Retinal pigment epithelial cell (primary cell): ENCODE results near the gene SHISA5.
"Not testable (repeated sequence)": the region's sequence is repeated elsewhere in the genome, so short reads cannot be mapped to it uniquely, and the experiment has no call there.

Source experiments
- DNase-seq: peaks from one replicate; pipeline ENCODE4 v3.0.0-alpha.2; 2010; ENCODE audit warnings: low read depth
- H3K4me3 ChIP-seq: 2 replicates; pipeline ENCODE4 v1.5.1; 2011; ENCODE audit warnings: mild to moderate bottlenecking, low read length, control low read depth, moderate library complexity
- TF ChIP-seq, protein P1 (sequence below): conservative IDR thresholded peaks from 2 replicates; pipeline ENCODE4 v1.5.1; 2011; ENCODE audit warnings: low read depth, low read length, control low read depth, inconsistent platforms

Gene SHISA5

DNA sequence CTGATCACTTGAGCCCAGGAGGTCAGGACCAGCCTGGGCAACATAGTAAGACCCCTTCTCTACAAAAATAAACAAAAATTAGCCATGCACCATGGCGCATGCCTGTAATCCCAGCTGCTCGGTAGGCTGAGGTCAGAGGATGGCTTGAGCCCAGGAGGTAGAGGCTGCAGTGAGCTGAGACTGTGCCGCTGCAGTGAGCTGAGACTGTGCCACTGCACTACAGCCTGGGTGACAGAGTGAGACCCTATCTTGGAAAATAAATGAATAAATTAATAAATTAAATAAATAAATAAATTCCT, 10.8 kb downstream of the SHISA5 start:
- TF ChIP-seq, protein P1, sequence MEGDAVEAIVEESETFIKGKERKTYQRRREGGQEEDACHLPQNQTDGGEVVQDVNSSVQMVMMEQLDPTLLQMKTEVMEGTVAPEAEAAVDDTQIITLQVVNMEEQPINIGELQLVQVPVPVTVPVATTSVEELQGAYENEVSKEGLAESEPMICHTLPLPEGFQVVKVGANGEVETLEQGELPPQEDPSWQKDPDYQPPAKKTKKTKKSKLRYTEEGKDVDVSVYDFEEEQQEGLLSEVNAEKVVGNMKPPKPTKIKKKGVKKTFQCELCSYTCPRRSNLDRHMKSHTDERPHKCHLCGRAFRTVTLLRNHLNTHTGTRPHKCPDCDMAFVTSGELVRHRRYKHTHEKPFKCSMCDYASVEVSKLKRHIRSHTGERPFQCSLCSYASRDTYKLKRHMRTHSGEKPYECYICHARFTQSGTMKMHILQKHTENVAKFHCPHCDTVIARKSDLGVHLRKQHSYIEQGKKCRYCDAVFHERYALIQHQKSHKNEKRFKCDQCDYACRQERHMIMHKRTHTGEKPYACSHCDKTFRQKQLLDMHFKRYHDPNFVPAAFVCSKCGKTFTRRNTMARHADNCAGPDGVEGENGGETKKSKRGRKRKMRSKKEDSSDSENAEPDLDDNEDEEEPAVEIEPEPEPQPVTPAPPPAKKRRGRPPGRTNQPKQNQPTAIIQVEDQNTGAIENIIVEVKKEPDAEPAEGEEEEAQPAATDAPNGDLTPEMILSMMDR, result no peak
- H3K4me3 ChIP-seq, result no peak overlapping the region
- DNase-seq, result no peak

DNA sequence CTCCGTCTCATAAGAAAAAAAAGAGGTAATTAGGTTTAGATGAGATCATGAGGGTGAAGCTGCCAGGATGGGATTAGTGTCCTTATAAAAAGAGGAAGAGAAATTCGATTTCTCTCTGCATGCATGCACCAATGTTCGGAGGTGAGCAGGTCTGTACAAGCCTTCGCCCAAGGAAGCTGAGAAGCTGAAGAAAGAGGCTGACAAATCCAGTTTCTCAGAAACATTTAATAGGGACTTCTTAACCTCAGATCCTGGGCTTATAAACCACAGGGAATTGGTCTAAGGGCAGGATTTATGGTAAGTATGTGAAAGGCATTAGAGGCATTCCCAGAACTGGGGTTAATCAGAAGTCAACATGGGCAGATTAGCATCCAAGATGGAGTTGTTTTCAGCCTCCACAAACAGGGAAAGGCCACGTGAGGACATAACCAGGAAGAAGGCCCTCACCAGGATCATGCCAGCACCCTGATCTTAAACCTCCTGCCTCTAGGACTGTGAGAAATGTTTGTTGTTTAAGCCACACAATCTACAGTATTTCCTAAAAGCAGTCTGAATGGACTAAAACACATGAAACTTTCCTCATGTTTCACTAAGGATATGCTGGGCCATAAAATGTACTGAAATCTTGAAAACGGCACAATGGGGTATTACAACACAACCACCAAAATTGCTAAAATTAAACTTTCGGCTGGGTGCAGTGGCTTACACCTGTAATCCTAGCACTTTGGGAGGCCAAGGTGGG, 11.3 kb downstream of the SHISA5 start:
- TF ChIP-seq, protein P1, result no peak
- H3K4me3 ChIP-seq, result peak overlapping the region; percentile 5
- peak; percentile 99 for DNase-seq

DNA sequence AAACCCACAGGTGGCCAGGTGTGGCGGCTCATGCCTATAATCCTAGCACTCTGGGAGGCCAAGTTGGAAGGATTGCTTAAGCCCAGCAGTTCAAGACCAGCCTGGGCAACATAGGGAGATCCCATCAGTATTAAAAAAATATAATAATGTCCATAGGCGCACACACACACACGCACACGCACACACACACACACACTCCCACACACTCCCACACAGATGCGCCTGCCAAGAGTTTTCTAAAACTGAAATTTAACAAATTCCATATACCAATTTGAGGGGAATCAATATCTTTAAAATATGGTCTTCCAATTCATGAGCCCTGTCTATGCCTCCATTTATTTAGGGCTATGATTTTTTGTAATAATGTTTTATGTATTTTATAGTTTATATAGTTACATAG, 17.0 kb downstream of the SHISA5 start:
- TF ChIP-seq, protein P1, result no peak
- DNase-seq, result no peak

DNA sequence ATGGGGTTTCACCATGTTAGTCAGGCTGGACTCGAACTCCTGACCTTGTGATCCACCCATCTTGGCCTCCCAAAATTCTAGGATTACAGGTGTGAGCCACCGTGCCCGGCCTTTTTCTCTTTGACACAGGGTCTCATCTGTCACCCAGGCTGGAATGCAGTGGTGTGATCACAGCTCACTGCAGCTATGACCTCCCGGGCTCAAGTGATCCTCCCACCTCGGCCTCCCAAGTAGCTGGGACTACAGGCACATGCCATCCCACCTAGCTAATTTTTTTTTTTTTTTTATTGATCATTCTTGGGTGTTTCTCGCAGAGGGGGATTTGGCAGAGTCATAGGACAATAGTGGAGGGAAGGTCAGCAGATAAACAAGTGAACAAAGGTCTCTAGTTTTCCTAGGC, 21.2 kb downstream of the SHISA5 start:
- not testable (repeated sequence) for H3K4me3 ChIP-seq, DNase-seq

More for the DNA sequence above, 17.0 kb downstream of the SHISA5 start:
- no peak overlapping the region for H3K4me3 ChIP-seq

DNA sequence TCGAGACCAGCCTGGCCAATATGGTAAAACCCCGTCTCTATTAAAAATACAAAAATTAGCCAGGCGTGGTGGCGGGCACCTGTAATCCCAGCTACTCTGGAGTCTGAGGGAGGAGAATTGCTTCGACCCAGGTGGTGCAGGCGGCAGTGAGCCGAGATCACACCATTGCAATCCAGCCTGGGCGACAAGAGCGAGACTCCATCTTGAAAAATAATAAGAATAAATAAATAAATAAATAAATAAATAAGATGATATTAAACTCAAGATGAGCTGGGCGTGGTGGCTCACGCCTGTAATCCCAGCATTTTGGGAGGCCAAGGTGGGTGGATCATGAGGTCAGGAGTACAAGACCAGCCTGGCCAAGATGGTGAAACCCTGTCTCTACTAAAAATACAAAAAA, 23.1 kb downstream of the SHISA5 start:
- not testable (repeated sequence) for DNase-seq, H3K4me3 ChIP-seq

DNA sequence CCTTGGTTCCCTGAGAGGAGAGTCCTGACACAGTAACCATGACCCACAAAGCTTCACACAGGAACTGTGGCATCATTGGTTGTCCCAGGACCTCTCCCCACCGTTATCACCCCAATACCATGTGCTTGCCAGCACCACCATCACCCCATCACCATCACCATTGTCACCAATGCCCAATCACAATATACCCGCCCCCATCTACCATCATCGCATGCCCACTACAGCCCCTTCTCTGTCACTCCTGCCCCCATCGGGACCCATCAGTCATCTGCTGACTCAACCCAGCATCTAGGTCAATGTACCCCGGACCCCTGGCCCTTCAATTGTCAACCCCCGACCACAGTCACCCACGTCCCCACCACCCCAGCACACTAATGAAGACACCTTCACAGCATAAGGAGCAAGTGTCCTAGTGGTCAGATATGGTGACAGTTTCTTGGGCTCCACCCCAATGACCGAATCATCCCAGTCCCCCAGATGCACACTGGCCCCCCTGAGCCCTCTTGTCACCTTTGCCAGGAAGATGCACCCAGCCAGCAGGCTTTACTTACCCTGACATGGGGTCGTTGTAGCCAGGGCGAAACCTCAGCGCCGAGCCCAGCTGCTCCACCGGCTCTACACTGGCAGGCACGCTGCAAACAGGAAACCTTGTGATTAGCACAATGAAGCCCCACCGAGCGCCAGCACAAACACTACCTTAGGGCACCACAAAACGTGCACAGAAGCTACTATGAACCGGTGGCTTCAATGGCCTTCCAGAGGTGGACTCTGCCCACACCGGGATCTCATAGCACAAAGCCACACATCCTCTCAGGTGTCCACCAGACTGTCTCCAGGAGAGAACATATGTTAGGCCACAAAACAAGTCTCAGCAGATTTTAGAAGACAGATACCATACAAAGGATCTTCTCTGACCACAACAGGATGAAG, 25.1 kb downstream of the SHISA5 start:
- no peak for DNase-seq
- TF ChIP-seq, protein P1, result no peak
- no peak overlapping the region for H3K4me3 ChIP-seq

DNA sequence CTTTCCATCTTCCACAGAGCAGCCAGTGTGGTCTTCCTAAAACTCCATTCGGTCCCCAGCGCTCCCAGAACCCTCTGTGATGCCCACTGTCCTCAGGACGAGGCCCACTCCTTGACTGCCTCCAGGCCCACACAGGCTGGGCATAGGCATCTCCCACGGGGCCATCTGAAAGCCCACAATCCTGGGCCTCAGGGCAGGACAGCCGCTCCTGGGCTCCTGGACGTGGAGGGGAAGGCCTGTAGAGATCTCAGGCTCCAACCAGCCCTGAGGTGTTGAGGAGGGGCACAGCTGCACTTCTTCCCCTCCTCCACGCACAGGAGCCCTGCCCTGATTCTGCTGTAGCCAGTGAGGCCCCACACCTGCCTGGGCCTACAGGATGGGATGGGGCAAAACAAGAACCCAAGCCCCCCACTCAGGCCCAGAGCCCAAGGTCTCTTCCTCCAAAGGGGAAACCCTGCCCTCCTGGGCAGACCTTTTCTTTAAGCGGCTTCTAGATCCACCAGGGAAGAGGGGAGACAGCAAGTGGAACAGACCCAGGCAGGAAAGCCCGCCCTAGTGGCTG, 25.9 kb downstream of the SHISA5 start:
- TF ChIP-seq, protein P1, result no peak
- DNase-seq, result no peak
- no peak overlapping the region for H3K4me3 ChIP-seq
